NCI-H187 treated with DMSO at 0.1 percent for 48 hours (cell line): ENCODE data around the gene SLC35E3.

Source experiments
- DNase-seq: peaks from one replicate; lab custom pipeline; 2025; lab: John Stamatoyannopoulos, UW

SLC35E3 gene

GRCh38 chr12:68771223-68771925, 25.4 kb downstream of the SLC35E3 start:
- DNase-seq: no peak

- no peak for DNase-seq
Observed at GRCh38 chr12:68772714-68773113, 26.7 kb downstream of the SLC35E3 start.

GRCh38 chr12:68773582-68773981, 27.6 kb downstream of the SLC35E3 start:
- DNase-seq: no peak

- no peak for DNase-seq
Observed at GRCh38 chr12:68775121-68775630, 29.2 kb downstream of the SLC35E3 start.

GRCh38 chr12:68776976-68777610, 31.1 kb downstream of the SLC35E3 start:
- DNase-seq: no peak

GRCh38 chr12:68779280-68779679, 33.3 kb downstream of the SLC35E3 start:
- DNase-seq: no peak

GRCh38 chr12:68780731-68781130, 34.8 kb downstream of the SLC35E3 start:
- DNase-seq: no peak

GRCh38 chr12:68781728-68782127, 35.8 kb downstream of the SLC35E3 start:
- no peak for DNase-seq

- no peak for DNase-seq
Observed at GRCh38 chr12:68784015-68784414, 38.0 kb downstream of the SLC35E3 start.

GRCh38 chr12:68785358-68785757, 39.4 kb downstream of the SLC35E3 start:
- no peak for DNase-seq

- no peak for DNase-seq
Observed at GRCh38 chr12:68785823-68786222, 39.8 kb downstream of the SLC35E3 start.

- no peak for DNase-seq
Observed at GRCh38 chr12:68786929-68787328, 41.0 kb downstream of the SLC35E3 start.

- DNase-seq: no peak
Observed at GRCh38 chr12:68788554-68789143, 42.7 kb downstream of the SLC35E3 start.

GRCh38 chr12:68789144-68789878, 43.3 kb downstream of the SLC35E3 start:
- DNase-seq: no peak

- DNase-seq: no peak
Observed at GRCh38 chr12:68790081-68790951, 44.3 kb downstream of the SLC35E3 start.

GRCh38 chr12:68790952-68791234, 44.9 kb downstream of the SLC35E3 start:
- no peak for DNase-seq

GRCh38 chr12:68791897-68792481, 46.0 kb downstream of the SLC35E3 start:
- DNase-seq: no peak

GRCh38 chr12:68792952-68793351, 47.0 kb downstream of the SLC35E3 start:
- DNase-seq: no peak

GRCh38 chr12:68793436-68793835, 47.5 kb downstream of the SLC35E3 start:
- DNase-seq: no peak

- DNase-seq: no peak
Observed at GRCh38 chr12:68793975-68794652, 48.1 kb downstream of the SLC35E3 start.
